ENCODE results near the gene MED29. TPM values are rescaled to one million over a fixed set of nuclear protein-coding genes. Genes with fewer than 3 reads are reported as not detected.

The MED29 gene
- total RNA-seq, 1 experiment from 2014 or later, result 42.9 TPM

DNA sequence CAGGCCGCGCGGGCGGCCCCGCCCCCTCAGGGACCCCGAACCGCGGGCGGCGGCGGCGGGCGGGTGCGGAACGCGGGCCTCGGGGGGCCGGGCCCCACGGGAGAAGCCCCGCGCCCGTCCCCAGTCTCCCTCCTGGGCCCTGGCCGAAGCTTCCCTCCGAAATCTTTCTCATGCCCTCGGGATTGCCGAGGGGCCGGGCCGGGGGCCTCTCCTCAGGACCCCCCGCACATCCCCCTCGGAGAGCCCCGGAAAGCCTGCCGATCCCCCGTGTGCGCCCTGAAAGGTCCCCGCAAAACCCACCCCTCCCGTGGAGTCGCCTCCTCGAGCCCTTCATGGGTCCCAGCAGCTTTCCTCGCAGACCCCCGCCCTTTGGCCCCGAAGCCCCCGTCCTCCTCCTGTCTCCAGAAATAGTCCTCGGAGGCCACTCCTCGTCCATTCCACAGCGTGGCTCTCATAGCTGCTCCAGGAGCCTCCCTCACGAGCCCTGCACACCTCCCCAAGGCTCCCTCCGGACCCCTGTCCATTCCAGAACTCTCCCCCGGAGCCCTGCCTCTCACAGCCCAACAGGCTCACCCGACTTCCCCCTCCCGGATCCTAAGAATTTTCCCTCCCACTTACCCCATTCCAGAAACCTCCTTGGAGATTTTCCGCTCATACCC, 48.4 kb upstream of the MED29 start (continued):
- TF ChIP-seq, protein P1, sequence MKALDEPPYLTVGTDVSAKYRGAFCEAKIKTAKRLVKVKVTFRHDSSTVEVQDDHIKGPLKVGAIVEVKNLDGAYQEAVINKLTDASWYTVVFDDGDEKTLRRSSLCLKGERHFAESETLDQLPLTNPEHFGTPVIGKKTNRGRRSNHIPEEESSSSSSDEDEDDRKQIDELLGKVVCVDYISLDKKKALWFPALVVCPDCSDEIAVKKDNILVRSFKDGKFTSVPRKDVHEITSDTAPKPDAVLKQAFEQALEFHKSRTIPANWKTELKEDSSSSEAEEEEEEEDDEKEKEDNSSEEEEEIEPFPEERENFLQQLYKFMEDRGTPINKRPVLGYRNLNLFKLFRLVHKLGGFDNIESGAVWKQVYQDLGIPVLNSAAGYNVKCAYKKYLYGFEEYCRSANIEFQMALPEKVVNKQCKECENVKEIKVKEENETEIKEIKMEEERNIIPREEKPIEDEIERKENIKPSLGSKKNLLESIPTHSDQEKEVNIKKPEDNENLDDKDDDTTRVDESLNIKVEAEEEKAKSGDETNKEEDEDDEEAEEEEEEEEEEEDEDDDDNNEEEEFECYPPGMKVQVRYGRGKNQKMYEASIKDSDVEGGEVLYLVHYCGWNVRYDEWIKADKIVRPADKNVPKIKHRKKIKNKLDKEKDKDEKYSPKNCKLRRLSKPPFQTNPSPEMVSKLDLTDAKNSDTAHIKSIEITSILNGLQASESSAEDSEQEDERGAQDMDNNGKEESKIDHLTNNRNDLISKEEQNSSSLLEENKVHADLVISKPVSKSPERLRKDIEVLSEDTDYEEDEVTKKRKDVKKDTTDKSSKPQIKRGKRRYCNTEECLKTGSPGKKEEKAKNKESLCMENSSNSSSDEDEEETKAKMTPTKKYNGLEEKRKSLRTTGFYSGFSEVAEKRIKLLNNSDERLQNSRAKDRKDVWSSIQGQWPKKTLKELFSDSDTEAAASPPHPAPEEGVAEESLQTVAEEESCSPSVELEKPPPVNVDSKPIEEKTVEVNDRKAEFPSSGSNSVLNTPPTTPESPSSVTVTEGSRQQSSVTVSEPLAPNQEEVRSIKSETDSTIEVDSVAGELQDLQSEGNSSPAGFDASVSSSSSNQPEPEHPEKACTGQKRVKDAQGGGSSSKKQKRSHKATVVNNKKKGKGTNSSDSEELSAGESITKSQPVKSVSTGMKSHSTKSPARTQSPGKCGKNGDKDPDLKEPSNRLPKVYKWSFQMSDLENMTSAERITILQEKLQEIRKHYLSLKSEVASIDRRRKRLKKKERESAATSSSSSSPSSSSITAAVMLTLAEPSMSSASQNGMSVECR (CRISPR knock-in tag; IDR thresholded peaks at IDR 0.05; ENCODE audit: borderline replicate concordance), result no peak
- TF ChIP-seq ZNF121 (CRISPR knock-in tag; IDR thresholded peaks at IDR 0.05) (no peak), GABPB1 (CRISPR knock-in tag; IDR thresholded peaks at IDR 0.05) (no peak)
- TF ChIP-seq, protein P2, sequence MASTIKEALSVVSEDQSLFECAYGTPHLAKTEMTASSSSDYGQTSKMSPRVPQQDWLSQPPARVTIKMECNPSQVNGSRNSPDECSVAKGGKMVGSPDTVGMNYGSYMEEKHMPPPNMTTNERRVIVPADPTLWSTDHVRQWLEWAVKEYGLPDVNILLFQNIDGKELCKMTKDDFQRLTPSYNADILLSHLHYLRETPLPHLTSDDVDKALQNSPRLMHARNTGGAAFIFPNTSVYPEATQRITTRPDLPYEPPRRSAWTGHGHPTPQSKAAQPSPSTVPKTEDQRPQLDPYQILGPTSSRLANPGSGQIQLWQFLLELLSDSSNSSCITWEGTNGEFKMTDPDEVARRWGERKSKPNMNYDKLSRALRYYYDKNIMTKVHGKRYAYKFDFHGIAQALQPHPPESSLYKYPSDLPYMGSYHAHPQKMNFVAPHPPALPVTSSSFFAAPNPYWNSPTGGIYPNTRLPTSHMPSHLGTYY (CRISPR knock-in tag; IDR thresholded peaks at IDR 0.05), result no peak

DNA sequence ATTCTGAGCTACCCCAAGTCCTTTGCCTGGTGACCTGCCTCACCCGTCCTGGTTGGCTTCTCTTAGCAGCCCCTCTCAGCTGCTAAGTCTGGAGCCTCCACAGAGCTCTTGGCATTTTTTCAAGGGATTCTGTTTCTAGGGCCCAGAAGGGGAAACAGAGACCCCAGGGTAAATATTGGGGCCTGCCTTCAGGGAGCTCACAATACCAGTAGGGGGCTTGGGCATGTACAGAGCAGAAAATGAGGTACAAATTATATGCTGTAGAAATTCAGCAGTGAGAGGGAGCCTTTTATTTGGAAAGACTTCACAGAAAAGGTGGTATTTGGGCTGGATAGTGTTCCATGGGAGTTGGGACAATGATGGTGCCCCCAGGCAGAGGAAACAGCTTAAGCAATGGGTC, 45.2 kb upstream of the MED29 start:
- no peaks in the 10 kb centered on the region for H3K9me3 Mint-ChIP-seq
- peaks cover 20% of the 10 kb centered on the region for H3K4me1 Mint-ChIP-seq
- no peak for ATAC-seq

DNA sequence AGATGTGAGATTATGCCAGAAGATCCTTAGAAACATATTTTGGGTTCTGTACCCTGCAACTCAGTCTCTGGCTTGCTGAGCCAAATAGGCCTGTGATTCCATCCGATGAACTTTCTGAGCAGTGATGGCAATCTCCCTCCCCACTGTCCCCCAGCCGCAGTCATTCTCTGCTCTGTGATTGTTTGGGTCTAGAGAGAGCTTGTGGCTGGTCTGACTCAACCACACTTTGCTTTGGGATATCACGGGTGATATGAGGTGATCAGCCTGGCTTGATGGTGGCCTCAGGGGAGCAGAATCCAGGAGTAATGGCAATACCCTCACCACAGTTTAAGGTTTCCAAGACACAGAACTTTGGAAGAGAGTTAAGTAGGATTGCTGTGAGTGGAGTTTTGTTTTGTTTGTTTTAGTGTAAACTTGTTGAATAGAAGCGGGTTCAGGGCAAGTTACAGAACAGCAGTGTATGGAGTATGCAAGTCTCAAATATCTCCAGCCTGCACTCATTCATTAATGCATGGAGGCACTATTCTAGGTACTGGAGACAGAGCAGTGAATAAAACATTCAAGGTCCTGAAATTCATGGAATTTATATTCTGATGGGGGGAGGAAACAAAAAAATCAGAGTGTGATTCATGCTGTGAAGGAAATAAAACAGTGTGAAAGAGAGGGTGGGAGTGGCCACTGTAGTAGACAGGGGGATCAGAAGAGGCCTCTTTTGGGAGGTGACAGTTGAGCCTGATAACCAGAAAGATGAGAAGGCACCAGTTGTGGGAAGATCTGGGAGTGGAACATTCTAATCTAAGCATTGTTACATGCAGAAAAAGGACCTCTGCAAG, 43.6 kb upstream of the MED29 start:
- TF ChIP-seq FOXP1 (CRISPR knock-in tag; IDR thresholded peaks at IDR 0.05; ENCODE audit: borderline replicate concordance), result no peak
- no peak for TF ChIP-seq NFYB (CRISPR knock-in tag; conservative IDR thresholded peaks at IDR 0.05; ENCODE audit: low read depth)
- TF ChIP-seq ETV6 (CRISPR knock-in tag; IDR thresholded peaks at IDR 0.05), result no peak
- TF ChIP-seq, protein P3, sequence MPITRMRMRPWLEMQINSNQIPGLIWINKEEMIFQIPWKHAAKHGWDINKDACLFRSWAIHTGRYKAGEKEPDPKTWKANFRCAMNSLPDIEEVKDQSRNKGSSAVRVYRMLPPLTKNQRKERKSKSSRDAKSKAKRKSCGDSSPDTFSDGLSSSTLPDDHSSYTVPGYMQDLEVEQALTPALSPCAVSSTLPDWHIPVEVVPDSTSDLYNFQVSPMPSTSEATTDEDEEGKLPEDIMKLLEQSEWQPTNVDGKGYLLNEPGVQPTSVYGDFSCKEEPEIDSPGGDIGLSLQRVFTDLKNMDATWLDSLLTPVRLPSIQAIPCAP (CRISPR knock-in tag; IDR thresholded peaks at IDR 0.05), result no peak
- TF ChIP-seq SMAD4 (CRISPR knock-in tag; IDR thresholded peaks at IDR 0.05), result no peak
- TF ChIP-seq, protein P4, sequence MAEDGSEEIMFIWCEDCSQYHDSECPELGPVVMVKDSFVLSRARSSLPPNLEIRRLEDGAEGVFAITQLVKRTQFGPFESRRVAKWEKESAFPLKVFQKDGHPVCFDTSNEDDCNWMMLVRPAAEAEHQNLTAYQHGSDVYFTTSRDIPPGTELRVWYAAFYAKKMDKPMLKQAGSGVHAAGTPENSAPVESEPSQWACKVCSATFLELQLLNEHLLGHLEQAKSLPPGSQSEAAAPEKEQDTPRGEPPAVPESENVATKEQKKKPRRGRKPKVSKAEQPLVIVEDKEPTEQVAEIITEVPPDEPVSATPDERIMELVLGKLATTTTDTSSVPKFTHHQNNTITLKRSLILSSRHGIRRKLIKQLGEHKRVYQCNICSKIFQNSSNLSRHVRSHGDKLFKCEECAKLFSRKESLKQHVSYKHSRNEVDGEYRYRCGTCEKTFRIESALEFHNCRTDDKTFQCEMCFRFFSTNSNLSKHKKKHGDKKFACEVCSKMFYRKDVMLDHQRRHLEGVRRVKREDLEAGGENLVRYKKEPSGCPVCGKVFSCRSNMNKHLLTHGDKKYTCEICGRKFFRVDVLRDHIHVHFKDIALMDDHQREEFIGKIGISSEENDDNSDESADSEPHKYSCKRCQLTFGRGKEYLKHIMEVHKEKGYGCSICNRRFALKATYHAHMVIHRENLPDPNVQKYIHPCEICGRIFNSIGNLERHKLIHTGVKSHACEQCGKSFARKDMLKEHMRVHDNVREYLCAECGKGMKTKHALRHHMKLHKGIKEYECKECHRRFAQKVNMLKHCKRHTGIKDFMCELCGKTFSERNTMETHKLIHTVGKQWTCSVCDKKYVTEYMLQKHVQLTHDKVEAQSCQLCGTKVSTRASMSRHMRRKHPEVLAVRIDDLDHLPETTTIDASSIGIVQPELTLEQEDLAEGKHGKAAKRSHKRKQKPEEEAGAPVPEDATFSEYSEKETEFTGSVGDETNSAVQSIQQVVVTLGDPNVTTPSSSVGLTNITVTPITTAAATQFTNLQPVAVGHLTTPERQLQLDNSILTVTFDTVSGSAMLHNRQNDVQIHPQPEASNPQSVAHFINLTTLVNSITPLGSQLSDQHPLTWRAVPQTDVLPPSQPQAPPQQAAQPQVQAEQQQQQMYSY (CRISPR knock-in tag; IDR thresholded peaks at IDR 0.05), result no peak
- TF ChIP-seq, protein P5, sequence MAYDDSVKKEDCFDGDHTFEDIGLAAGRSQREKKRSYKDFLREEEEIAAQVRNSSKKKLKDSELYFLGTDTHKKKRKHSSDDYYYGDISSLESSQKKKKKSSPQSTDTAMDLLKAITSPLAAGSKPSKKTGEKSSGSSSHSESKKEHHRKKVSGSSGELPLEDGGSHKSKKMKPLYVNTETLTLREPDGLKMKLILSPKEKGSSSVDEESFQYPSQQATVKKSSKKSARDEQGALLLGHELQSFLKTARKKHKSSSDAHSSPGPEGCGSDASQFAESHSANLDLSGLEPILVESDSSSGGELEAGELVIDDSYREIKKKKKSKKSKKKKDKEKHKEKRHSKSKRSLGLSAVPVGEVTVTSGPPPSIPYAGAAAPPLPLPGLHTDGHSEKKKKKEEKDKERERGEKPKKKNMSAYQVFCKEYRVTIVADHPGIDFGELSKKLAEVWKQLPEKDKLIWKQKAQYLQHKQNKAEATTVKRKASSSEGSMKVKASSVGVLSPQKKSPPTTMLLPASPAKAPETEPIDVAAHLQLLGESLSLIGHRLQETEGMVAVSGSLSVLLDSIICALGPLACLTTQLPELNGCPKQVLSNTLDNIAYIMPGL (CRISPR knock-in tag; IDR thresholded peaks at IDR 0.05), result no peak
- TF ChIP-seq, protein P6, sequence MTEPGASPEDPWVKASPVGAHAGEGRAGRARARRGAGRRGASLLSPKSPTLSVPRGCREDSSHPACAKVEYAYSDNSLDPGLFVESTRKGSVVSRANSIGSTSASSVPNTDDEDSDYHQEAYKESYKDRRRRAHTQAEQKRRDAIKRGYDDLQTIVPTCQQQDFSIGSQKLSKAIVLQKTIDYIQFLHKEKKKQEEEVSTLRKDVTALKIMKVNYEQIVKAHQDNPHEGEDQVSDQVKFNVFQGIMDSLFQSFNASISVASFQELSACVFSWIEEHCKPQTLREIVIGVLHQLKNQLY (CRISPR knock-in tag; IDR thresholded peaks at IDR 0.05), result no peak
- peaks cover 26% of the 10 kb centered on the region for H3K36me3 Mint-ChIP-seq
- DNase-seq (ENCODE audit: low spot score) (no peak), ATAC-seq (no peak)
- peaks cover 4% of the 10 kb centered on the region; the same call in 1 of the 2 replicates for H3K27me3 Mint-ChIP-seq (ENCODE audit: low read depth)
- ChIA-PET CTCF (no interaction called here), POLR2A (no interaction called here)
- no peak overlapping the region for H3K27ac Mint-ChIP-seq
- no peak overlapping the region for H3K4me3 Mint-ChIP-seq
- H3K9me3 Mint-ChIP-seq, result no peaks in the 10 kb centered on the region
- peaks cover 18% of the 10 kb centered on the region for H3K4me1 Mint-ChIP-seq

More for the DNA sequence above, 45.2 kb upstream of the MED29 start:
- no peak for DNase-seq (ENCODE audit: low spot score)
- H3K27ac Mint-ChIP-seq, result no peak overlapping the region
- peaks cover 15% of the 10 kb centered on the region for H3K36me3 Mint-ChIP-seq
- H3K27me3 Mint-ChIP-seq (ENCODE audit: low read depth), result peaks cover 4% of the 10 kb centered on the region; the same call in 1 of the 2 replicates
- ChIA-PET CTCF (interaction anchor here (0.5 to 1.5 kb wide), 6 partner anchors 18 to 1074 kb away, joined by 3 to 6 read pairs (median 4); partner anchors contain the start of gene RPS16), POLR2A (no interaction called here)
- H3K4me3 Mint-ChIP-seq, result no peak overlapping the region
- TF ChIP-seq SOX15 (CRISPR knock-in tag; IDR thresholded peaks at IDR 0.05) (no peak), MYBL2 (CRISPR knock-in tag; IDR thresholded peaks at IDR 0.05) (no peak)

Measured in WTC11 (cell line).